ENCODE results near the gene CIC.

DNA sequence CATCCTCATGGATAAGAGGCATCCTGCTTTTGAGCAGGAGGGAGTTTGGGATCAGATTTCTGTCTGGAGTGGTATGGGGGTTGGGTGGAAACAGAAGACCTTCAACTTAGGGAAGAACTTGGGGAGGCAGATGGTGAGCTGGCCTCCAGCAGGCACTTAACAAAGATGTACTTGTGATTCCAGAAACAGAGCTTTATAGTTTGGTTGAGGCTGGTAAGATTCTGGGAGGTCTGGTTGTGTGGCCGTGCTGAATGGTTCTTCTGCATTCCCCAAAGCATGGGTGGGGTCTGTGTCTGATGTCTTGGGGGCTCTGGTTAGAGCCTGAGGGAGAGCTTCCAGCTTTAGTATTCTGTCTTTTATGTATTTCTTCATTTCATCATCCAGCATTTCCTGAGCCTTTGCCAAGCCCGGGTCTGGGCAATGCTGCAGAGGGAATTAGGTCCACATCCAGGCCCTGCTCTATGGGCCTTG lies 61.2 kb downstream of the CIC start:
- TF ChIP-seq, protein P1, sequence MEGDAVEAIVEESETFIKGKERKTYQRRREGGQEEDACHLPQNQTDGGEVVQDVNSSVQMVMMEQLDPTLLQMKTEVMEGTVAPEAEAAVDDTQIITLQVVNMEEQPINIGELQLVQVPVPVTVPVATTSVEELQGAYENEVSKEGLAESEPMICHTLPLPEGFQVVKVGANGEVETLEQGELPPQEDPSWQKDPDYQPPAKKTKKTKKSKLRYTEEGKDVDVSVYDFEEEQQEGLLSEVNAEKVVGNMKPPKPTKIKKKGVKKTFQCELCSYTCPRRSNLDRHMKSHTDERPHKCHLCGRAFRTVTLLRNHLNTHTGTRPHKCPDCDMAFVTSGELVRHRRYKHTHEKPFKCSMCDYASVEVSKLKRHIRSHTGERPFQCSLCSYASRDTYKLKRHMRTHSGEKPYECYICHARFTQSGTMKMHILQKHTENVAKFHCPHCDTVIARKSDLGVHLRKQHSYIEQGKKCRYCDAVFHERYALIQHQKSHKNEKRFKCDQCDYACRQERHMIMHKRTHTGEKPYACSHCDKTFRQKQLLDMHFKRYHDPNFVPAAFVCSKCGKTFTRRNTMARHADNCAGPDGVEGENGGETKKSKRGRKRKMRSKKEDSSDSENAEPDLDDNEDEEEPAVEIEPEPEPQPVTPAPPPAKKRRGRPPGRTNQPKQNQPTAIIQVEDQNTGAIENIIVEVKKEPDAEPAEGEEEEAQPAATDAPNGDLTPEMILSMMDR (IDR thresholded peaks at IDR 0.05): no peak
- no peak for TF ChIP-seq POLR2A (IDR thresholded peaks at IDR 0.05)

All from lower leg skin (tissue), 3 donors.